ENCODE results near the gene GAS6.
"Not testable (repeated sequence)": the region's sequence is repeated elsewhere in the genome, so short reads cannot be mapped to it uniquely, and the experiment has no call there.

GAS6 gene

DNA sequence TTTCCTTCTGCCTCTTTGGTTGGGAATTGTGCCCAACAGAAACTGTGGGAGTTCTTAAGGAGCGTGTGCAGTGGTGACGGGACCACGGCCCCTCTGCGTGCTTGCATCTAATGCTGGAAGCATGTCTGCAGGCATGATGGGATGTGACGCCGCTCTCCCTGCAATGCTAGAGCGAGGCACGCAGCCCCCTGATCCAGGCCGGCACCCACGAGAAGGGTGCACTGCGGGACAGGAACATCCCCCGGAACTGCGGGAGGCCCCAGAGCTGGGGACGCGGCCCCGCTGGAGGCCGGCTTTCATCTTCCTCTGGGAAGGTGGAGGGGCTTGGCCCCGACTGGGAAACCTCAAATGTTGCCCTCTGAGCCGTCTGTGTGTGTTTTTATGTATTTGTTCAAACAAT, 72.1 kb downstream of the GAS6 start:
- peaks cover 3% of the 10 kb centered on the region for H3K36me3 ChIP-seq (ENCODE audit: control insufficient read depth, insufficient read depth, low read length)
- no peaks in the 10 kb centered on the region for H3K9me3 ChIP-seq (ENCODE audit: control insufficient read depth, insufficient read depth, low read length)
- no peak overlapping the region for H3K4me3 ChIP-seq (ENCODE audit: low read depth, low read length)
- H3K9ac ChIP-seq (ENCODE audit: low read depth, low read length) = no peak overlapping the region
- no peaks in the 10 kb centered on the region for H3K4me1 ChIP-seq (ENCODE audit: control insufficient read depth, insufficient read depth, low read length)
- no peaks in the 10 kb centered on the region for H3K27me3 ChIP-seq (ENCODE audit: control insufficient read depth, insufficient read depth, low read length)

DNA sequence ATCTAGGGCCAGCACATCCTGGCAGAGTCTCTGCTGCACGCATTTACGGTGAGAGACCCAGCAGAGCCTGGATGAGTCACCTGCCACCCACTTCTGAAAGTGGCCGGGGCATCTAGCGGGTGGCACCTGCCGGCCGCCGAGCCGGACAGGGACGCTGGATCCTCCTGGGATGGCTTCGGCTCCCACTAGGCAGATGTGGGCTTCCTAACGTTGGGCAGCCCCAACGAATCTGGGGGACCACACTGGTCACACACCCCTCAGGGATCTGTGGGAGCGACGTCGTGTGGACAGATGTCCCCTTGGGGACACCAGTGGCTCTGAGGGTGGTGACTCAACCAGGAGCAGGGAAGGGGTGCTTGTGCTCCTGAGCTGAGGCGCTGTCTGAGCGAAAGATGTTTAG, 72.7 kb downstream of the GAS6 start:
- no peaks in the 10 kb centered on the region for H3K27me3 ChIP-seq (ENCODE audit: control insufficient read depth, insufficient read depth, low read length)
- peaks cover 3% of the 10 kb centered on the region for H3K36me3 ChIP-seq (ENCODE audit: control insufficient read depth, insufficient read depth, low read length)

DNA sequence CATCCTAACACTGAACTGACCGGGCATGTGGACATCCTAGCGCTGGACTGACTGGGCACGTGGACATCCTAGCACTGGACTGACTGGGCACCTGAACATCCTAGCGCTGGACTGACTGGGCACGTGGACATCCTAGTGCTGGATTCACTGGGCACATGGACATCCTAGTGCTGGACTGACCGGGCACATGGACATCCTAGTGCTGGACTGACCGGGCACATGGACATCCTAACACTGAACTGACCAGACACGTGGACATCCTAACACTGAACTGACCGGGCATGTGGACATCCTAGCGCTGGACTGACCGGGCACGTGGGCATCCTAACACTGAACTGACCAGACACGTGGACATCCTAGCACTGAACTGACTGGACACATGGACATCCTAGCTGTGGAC, 73.9 kb downstream of the GAS6 start:
- not testable (repeated sequence) for H3K9me3 ChIP-seq (ENCODE audit: control insufficient read depth, insufficient read depth, low read length); H3K9ac ChIP-seq (ENCODE audit: low read depth, low read length); H3K4me1 ChIP-seq (ENCODE audit: control insufficient read depth, insufficient read depth, low read length); H3K27me3 ChIP-seq (ENCODE audit: control insufficient read depth, insufficient read depth, low read length); H3K36me3 ChIP-seq (ENCODE audit: control insufficient read depth, insufficient read depth, low read length); H3K4me3 ChIP-seq (ENCODE audit: low read depth, low read length)

More for the DNA sequence above, 72.7 kb downstream of the GAS6 start:
- H3K4me1 ChIP-seq (ENCODE audit: control insufficient read depth, insufficient read depth, low read length) = no peaks in the 10 kb centered on the region
- no peaks in the 10 kb centered on the region for H3K9me3 ChIP-seq (ENCODE audit: control insufficient read depth, insufficient read depth, low read length)
- no peak overlapping the region for H3K9ac ChIP-seq (ENCODE audit: low read depth, low read length)
- H3K4me3 ChIP-seq (ENCODE audit: low read depth, low read length) = no peak overlapping the region

DNA sequence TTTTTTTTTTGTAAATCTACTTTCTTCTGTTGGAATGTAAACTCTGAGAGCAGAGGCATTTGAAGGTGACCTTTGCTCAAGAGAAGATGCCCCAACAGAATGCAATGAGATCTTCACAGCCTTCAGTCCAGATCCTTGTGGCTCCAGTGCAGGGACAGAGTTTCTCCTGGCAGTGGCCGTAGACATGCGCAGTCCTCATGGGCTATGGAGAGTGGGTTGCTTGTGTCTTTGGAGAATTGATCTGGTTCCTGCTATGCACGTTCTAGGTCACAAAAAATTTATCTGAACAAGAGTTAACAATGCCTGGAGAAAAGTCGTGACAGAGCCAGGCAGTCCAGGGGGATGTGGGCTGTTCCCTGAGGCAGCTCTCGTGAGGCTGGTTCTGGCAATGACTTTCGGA, 74.7 kb downstream of the GAS6 start:
- H3K27me3 ChIP-seq (ENCODE audit: control insufficient read depth, insufficient read depth, low read length) = no peaks in the 10 kb centered on the region
- no peak overlapping the region for H3K9ac ChIP-seq (ENCODE audit: low read depth, low read length)
- no peak overlapping the region for H3K4me3 ChIP-seq (ENCODE audit: low read depth, low read length)
- no peaks in the 10 kb centered on the region for H3K4me1 ChIP-seq (ENCODE audit: control insufficient read depth, insufficient read depth, low read length)
- no peaks in the 10 kb centered on the region for H3K9me3 ChIP-seq (ENCODE audit: control insufficient read depth, insufficient read depth, low read length)
- peaks cover under 1% of the 10 kb centered on the region for H3K36me3 ChIP-seq (ENCODE audit: control insufficient read depth, insufficient read depth, low read length)

GRCh38 chr13:113788413-113789135, 75.3 kb downstream of the GAS6 start:
- Histone ChIP-seq H3K27me3 (ENCODE audit: control insufficient read depth, insufficient read depth, low read length) (no peaks in the 10 kb centered on the region), H3K4me1 (ENCODE audit: control insufficient read depth, insufficient read depth, low read length) (no peaks in the 10 kb centered on the region), H3K4me3 (ENCODE audit: low read depth, low read length) (no peak overlapping the region), H3K36me3 (ENCODE audit: control insufficient read depth, insufficient read depth, low read length) (no peaks in the 10 kb centered on the region), H3K9ac (ENCODE audit: low read depth, low read length) (no peak overlapping the region), H3K9me3 (ENCODE audit: control insufficient read depth, insufficient read depth, low read length) (no peaks in the 10 kb centered on the region)

- H3K4me1 ChIP-seq (ENCODE audit: control insufficient read depth, insufficient read depth, low read length) = no peaks in the 10 kb centered on the region
- H3K27me3 ChIP-seq (ENCODE audit: control insufficient read depth, insufficient read depth, low read length) = no peaks in the 10 kb centered on the region
- H3K9ac ChIP-seq (ENCODE audit: low read depth, low read length) = no peak overlapping the region
- no peaks in the 10 kb centered on the region for H3K36me3 ChIP-seq (ENCODE audit: control insufficient read depth, insufficient read depth, low read length)
- no peak overlapping the region for H3K4me3 ChIP-seq (ENCODE audit: low read depth, low read length)
- H3K9me3 ChIP-seq (ENCODE audit: control insufficient read depth, insufficient read depth, low read length) = no peaks in the 10 kb centered on the region
Measured at GRCh38 chr13:113787694-113788093, 76.2 kb downstream of the GAS6 start.

- no peaks in the 10 kb centered on the region for H3K27me3 ChIP-seq (ENCODE audit: control insufficient read depth, insufficient read depth, low read length)
- no peaks in the 10 kb centered on the region for H3K9me3 ChIP-seq (ENCODE audit: control insufficient read depth, insufficient read depth, low read length)
- no peaks in the 10 kb centered on the region for H3K36me3 ChIP-seq (ENCODE audit: control insufficient read depth, insufficient read depth, low read length)
- no peaks in the 10 kb centered on the region for H3K4me1 ChIP-seq (ENCODE audit: control insufficient read depth, insufficient read depth, low read length)
- H3K4me3 ChIP-seq (ENCODE audit: low read depth, low read length) = no peak overlapping the region
- H3K9ac ChIP-seq (ENCODE audit: low read depth, low read length) = no peak overlapping the region
Measured at GRCh38 chr13:113786262-113786841, 77.5 kb downstream of the GAS6 start.

DNA sequence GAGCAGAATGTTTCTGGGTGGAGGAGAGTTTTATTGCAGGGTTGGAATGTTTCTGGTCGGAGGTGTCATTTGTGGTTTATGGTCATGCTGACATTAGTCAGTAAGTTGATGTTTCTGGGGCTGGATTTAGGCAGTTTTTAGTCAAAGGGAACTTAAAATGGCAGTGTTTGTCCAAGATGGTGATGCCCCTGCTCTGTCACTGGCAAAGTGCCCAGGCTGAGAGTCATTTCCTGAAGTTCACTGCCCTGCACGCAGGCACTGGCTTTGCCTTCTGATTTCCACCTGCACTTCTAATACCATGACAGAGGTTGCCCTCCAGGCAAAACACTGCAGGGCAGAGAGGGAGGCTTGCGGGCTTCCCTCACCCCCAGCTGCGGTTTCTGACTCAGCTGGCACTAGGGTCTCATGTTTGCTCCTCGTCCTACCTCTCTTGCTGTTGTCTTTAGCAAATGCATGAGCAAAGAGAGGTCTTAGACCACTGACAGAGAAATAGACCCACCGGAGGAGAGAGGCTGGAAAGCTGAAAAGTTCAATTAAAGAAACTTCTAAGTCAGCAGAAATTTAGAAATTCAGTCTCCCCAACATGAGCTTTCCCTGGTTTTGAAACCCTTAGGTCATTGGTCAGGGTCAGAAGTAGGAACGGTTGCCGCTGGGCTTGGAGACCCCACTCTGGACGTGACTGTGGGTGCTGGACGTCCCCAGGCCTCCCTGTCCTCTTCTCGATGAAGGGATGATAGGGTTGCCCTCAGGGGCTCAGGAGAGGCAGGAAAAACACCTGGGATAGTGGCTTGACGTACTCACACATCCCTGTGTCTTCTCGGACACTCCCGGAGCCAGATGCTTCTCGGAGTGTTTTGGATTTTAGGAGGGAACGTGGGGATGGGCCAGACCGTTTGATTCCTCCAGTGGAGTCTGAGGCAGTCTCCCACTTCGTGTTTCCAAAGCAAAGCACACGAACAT, 78.5 kb downstream of the GAS6 start:
- Histone ChIP-seq H3K9ac (ENCODE audit: low read depth, low read length) (no peak overlapping the region), H3K4me3 (ENCODE audit: low read depth, low read length) (no peak overlapping the region), H3K9me3 (ENCODE audit: control insufficient read depth, insufficient read depth, low read length) (no peaks in the 10 kb centered on the region), H3K27me3 (ENCODE audit: control insufficient read depth, insufficient read depth, low read length) (no peaks in the 10 kb centered on the region), H3K4me1 (ENCODE audit: control insufficient read depth, insufficient read depth, low read length) (no peaks in the 10 kb centered on the region), H3K36me3 (ENCODE audit: control insufficient read depth, insufficient read depth, low read length) (no peaks in the 10 kb centered on the region)

DNA sequence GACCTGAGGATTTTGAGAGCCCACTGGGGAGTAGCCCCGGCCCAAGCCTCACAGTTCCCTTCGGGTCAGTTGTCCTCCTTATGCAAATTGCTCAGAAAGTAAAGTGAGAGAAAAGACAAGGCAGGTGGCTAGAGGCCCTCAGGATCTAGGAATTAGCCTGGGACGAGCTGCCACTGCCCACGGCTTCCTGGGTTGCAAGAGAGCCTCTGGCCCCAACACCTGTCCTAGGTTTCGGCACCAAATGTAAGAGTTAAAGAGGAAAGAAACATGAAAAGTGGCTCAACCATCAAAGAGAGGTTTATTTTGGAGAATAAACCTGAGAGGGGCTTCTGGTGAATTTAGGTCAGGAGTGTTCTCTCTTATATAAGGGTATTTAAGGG, 79.2 kb downstream of the GAS6 start:
- Histone ChIP-seq H3K27me3 (ENCODE audit: control insufficient read depth, insufficient read depth, low read length) (no peaks in the 10 kb centered on the region), H3K4me1 (ENCODE audit: control insufficient read depth, insufficient read depth, low read length) (no peaks in the 10 kb centered on the region), H3K36me3 (ENCODE audit: control insufficient read depth, insufficient read depth, low read length) (no peaks in the 10 kb centered on the region), H3K9me3 (ENCODE audit: control insufficient read depth, insufficient read depth, low read length) (no peaks in the 10 kb centered on the region), H3K4me3 (ENCODE audit: low read depth, low read length) (no peak overlapping the region), H3K9ac (ENCODE audit: low read depth, low read length) (no peak overlapping the region)

DNA sequence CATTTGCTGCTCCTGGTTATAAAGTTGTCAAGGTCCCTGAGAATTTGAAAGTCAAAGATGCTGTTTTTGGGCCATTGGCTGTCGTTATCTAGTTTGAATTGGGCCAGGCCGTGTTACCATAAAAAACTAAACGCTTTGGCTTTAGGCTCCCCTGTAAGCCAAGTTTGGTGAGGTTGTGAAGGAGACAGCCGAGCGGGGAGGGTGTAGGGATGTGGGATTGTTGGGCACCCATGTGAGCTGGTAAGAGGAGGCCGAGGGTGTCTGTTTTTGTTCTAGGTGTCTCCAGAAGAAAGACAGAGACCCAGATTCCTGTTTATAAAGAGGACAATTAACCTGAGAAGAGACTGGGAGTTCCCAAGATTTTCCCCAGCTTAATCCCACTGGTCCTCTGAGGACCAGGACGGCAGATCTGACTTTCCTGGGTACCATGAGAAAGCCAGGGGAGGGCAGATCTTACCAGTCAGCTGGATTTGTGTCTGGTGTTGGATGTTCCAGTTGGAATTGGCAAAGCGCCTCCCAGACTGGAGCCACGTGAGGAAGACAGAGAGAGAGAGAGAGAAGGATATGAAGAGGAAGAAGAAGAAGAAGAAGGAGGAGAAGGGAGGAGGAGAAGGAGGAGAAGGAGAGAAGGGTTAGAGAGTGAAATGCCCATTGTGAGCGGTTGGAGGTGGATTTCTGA, 79.8 kb downstream of the GAS6 start:
- no peak overlapping the region for H3K9ac ChIP-seq (ENCODE audit: low read depth, low read length)
- H3K4me3 ChIP-seq (ENCODE audit: low read depth, low read length) = no peak overlapping the region
- no peaks in the 10 kb centered on the region for H3K4me1 ChIP-seq (ENCODE audit: control insufficient read depth, insufficient read depth, low read length)
- no peaks in the 10 kb centered on the region for H3K36me3 ChIP-seq (ENCODE audit: control insufficient read depth, insufficient read depth, low read length)
- no peaks in the 10 kb centered on the region for H3K27me3 ChIP-seq (ENCODE audit: control insufficient read depth, insufficient read depth, low read length)
- no peaks in the 10 kb centered on the region for H3K9me3 ChIP-seq (ENCODE audit: control insufficient read depth, insufficient read depth, low read length)

DNA sequence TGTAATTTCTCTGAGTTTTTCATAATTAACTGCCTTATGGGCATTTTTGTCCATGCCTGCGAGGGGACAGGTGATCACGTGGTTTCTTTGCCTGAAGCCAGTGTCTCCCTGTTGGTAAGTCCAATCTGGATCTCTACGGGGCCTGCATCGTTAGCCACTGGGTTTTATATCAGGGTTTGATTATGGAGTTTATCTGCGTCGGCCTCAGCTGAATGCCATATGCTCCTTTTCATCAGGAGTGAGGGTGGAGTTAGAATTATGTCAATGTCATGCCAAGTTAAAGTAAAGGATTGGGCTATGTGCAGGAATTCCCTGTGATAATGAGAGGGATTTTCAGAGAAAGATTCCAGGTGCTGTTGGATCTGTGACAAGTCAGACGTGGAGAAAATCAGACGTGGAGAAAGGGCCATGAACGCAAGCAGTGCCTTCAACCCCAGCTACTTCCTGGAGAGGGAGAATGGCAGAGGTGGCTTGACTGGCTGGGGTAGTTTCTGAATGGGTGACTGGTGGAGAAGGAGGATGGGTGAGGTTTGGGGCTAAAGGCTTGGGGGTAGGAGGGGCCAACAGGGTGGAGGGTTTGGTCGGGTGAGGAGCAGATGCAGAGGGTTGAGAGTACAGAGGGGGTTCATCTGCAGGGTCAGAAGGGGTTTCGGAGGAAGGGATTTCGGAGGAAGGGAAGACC, 80.5 kb downstream of the GAS6 start:
- Histone ChIP-seq H3K4me1 (ENCODE audit: control insufficient read depth, insufficient read depth, low read length) (no peaks in the 10 kb centered on the region), H3K4me3 (ENCODE audit: low read depth, low read length) (no peak overlapping the region), H3K36me3 (ENCODE audit: control insufficient read depth, insufficient read depth, low read length) (no peaks in the 10 kb centered on the region), H3K9ac (ENCODE audit: low read depth, low read length) (no peak overlapping the region), H3K27me3 (ENCODE audit: control insufficient read depth, insufficient read depth, low read length) (no peaks in the 10 kb centered on the region), H3K9me3 (ENCODE audit: control insufficient read depth, insufficient read depth, low read length) (no peaks in the 10 kb centered on the region)
